Esophagus squamous epithelium (tissue), 5 donors: Measurements from ENCODE around the gene SPN. TPM values are rescaled to one million over a fixed set of nuclear protein-coding genes. Genes with fewer than 3 reads are reported as not detected.

ENCODE experiments used
- DNase-seq: peaks from one replicate; lab custom pipeline; 2025; lab: John Stamatoyannopoulos, UW
- H3K27ac ChIP-seq, 4 donors: fragments of 200-600 bp; sonication (generic); one replicate each; pipeline ENCODE4 v1.5.1; 2016 to 2019; ENCODE audit warnings: mild to moderate bottlenecking in 1 of 4
- H3K27me3 ChIP-seq, 4 donors: fragments of 200-600 bp; sonication (generic); 1 replicate in 3 of 4; 2 replicates in 1 of 4; pipeline versions ENCODE4 v1.5.1 to v1.6.0; 2017 to 2021; ENCODE audit warnings: antibody characterized with exemption in 1 of 4
- H3K36me3 ChIP-seq, 3 donors: fragments of 200-600 bp; sonication (generic); one replicate each; pipeline ENCODE4 v1.5.1; 2016 to 2019
- H3K4me1 ChIP-seq, 3 donors: fragments of 200-600 bp; sonication (generic); one replicate each; pipeline ENCODE4 v1.5.1; 2017 to 2019
- H3K4me3 ChIP-seq, 4 donors: fragments of 200-600 bp; sonication (generic); 1 replicate in 3 of 4; 2 replicates in 1 of 4; pipeline ENCODE4 v1.5.1; 2016 to 2019; ENCODE audit warnings: mild to moderate bottlenecking in 2 of 4, moderate library complexity in 1 of 4
- H3K9me3 ChIP-seq, 3 donors: fragments of 200-600 bp; sonication (generic); one replicate each; pipeline ENCODE4 v1.5.1; 2016 to 2019
- POLR2A ChIP-seq, 4 donors: fragments of 450-650 bp; IDR thresholded peaks; one replicate each; pipeline ENCODE4 v1.6.1; 2017; ENCODE audit warnings: antibody characterized with exemption in 4 of 4, mild to moderate bottlenecking in 4 of 4, moderate library complexity in 3 of 4
- WGBS, 2 donors: methylation state at CpG; one replicate each; pipeline ENCODE4 v1.1.5; 2018; 5-methylcytosine and 5-hydroxymethylcytosine counted together
- intact Hi-C: fragments of 100-400 bp; cut with DNase I; formaldehyde crosslinking; loops from one replicate; pipeline ENCODE4 v1.15.0; 2022
- total RNA-seq, 4 donors: library from RNA; depleted of rRNA; stranded (reverse); fragments of >200 nt; gene quantifications; one replicate each; pipeline ENCODE4 v1.1.0, GENCODE V29; 2016
- TF ChIP-seq, protein P1 (sequence below), 6 experiments: fragments of 450-650 bp in 4 of 6; fragments of 200-600 bp in 2 of 6; sonication (generic) in 2 of 6; IDR thresholded peaks; one replicate each; pipeline ENCODE4 v1.5.1; 2016 to 2019; ENCODE audit warnings: antibody characterized with exemption in 6 of 6, mild to moderate bottlenecking in 4 of 6, moderate library complexity in 4 of 6
- donor health status: DM: yes; HTN: yes; CAD: no.

The SPN gene
- total RNA-seq, 4 donors from 2014 or later = 1.3 to 4.2 (median 2.8) TPM

DNA sequence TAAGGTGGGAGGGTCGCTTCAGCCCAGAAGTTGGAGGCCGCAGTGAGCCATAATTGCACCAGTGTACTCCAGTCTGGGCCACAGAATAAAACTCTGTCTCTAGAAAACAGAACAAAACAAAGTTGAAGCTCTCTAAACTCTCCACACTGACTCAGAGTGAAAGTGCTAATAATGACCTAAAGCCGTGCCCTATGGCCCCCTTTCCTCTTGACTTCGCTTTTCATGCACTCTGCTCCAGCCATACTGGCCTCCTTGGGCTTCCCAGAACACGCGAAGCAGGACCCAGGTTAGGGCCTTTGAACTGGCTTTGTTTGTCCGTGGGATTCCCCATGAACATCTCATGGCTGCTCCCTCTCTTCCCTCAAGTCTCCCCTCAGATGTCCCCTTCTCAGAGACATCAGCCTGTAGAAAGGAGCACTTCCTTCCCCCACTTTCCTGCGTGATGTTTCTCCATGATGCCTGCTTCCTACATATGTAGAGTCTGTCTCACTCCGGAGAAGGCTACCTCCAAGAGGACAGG is 18.6 kb upstream of the SPN start:
- DNase-seq = no peak
- H3K27ac ChIP-seq = no peak overlapping the region
- no peaks in the 10 kb centered on the region for H3K4me1 ChIP-seq
- no peaks in the 10 kb centered on the region for H3K27me3 ChIP-seq
- no peak overlapping the region for H3K4me3 ChIP-seq
- 71 to 85% methylated on average over 7 to 9 of the region's 9 CpGs for WGBS, 2 donors
- H3K36me3 ChIP-seq = no peaks in the 10 kb centered on the region
- no peaks in the 10 kb centered on the region for H3K9me3 ChIP-seq
- intact Hi-C loops = no loop called here
- TF ChIP-seq, protein P1, sequence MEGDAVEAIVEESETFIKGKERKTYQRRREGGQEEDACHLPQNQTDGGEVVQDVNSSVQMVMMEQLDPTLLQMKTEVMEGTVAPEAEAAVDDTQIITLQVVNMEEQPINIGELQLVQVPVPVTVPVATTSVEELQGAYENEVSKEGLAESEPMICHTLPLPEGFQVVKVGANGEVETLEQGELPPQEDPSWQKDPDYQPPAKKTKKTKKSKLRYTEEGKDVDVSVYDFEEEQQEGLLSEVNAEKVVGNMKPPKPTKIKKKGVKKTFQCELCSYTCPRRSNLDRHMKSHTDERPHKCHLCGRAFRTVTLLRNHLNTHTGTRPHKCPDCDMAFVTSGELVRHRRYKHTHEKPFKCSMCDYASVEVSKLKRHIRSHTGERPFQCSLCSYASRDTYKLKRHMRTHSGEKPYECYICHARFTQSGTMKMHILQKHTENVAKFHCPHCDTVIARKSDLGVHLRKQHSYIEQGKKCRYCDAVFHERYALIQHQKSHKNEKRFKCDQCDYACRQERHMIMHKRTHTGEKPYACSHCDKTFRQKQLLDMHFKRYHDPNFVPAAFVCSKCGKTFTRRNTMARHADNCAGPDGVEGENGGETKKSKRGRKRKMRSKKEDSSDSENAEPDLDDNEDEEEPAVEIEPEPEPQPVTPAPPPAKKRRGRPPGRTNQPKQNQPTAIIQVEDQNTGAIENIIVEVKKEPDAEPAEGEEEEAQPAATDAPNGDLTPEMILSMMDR (IDR thresholded peaks at IDR 0.05) = no peak
- no peak for TF ChIP-seq POLR2A (IDR thresholded peaks at IDR 0.05)

DNA sequence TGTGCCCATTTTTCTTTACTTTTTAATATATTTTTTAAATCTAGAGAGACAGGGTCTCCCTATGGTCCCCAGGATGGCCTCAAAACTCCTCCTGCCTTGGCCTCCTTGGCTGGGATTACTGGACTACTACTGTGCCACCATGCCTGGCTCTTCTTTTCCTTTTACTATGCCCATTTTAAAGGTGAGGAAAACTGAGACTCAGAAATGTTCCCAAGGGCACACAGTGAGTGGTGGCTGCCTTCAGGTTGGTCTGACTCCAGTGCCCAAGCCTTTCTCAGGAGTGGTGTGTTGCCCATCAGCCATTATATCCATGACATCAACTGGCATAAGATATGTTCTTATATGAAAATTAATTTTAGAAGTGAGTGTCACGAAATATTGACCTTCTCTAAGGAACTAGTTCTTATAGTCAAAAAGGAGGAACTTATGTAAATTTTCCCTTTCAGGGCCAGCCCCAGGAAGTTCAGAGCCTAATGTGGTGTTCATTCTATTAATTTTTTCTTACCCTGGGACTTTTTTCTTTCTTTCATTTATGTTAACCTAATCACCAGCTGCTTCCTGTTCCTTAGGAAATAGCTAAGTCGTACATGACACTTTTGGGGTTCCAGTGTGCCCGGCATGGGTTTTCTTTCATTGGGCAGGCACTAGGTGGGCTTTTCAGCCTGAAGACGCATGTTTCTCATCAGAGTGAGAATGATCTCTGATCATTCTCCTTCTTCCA is 17.9 kb upstream of the SPN start:
- TF ChIP-seq, protein P1 (IDR thresholded peaks at IDR 0.05) = no peak
- no peak for TF ChIP-seq POLR2A (IDR thresholded peaks at IDR 0.05)
- DNase-seq = no peak
- Histone ChIP-seq H3K36me3 (no peaks in the 10 kb centered on the region), H3K9me3 (no peaks in the 10 kb centered on the region), H3K27ac (no peak overlapping the region), H3K4me1 (no peaks in the 10 kb centered on the region), H3K4me3 (no peak overlapping the region), H3K27me3 (no peaks in the 10 kb centered on the region)
- intact Hi-C loops = no loop called here
- WGBS, 2 donors = 53 to 83% methylated on average over 4 of the region's 4 CpGs

DNA sequence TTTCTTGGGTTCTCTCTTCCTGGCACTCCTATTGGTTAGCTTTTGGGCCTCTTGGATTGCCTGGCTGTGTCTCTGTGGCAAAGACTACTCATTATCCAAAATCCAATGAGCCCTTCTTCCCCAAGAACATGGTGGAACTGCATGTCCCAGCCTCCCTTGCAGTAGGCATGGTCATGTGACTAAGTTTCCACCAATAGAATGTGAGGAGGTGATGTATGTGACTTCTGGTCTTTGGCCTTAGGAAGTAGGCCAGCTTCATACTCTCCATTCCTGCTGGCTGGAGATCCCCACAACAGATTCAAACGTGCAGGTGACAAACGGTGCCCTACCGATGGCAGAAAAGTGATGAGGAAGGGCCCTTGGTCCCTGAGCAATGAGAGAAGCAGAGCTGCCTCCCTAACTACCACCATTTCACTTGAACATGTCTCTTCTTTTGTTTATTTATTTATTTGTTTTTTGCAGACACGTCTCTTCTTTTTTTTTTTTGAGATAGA is 17.3 kb upstream of the SPN start:
- H3K4me1 ChIP-seq = no peaks in the 10 kb centered on the region
- no peak for TF ChIP-seq POLR2A (IDR thresholded peaks at IDR 0.05)
- TF ChIP-seq, protein P1 (IDR thresholded peaks at IDR 0.05) = no peak
- no peaks in the 10 kb centered on the region for H3K36me3 ChIP-seq
- H3K9me3 ChIP-seq = no peaks in the 10 kb centered on the region
- intact Hi-C loops = no loop called here
- DNase-seq = no peak
- WGBS, 2 donors = 70 to 74% methylated on average over 4 of the region's 4 CpGs
- H3K27ac ChIP-seq = no peak overlapping the region
- no peak overlapping the region for H3K4me3 ChIP-seq
- no peaks in the 10 kb centered on the region for H3K27me3 ChIP-seq

DNA sequence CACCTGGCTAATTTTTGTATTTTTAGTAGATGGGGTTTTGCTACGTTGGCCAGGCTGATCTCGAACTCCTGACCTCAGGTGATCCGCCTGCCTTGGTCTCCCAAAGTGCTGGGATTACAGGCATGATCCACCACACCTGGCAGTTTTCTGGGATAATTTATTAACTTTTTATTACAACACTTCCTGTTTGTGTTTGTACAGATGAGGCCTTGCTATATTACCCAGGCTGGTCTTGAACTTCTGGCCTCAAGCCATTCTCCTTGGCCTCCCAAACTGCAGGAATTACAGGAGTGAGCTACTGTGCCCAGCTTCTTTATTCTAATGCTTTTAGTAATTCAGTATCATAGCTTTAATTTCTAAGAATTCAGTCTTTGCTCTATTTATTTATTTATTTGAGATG is 16.1 kb upstream of the SPN start:
- no peaks in the 10 kb centered on the region for H3K9me3 ChIP-seq
- no peak for DNase-seq
- WGBS, 2 donors = 85 to 88% methylated on average over 2 to 3 of the region's 3 CpGs
- no peak overlapping the region for H3K27ac ChIP-seq
- TF ChIP-seq, protein P1 (IDR thresholded peaks at IDR 0.05) = no peak
- no peak for TF ChIP-seq POLR2A (IDR thresholded peaks at IDR 0.05)
- H3K4me1 ChIP-seq = no peaks in the 10 kb centered on the region
- no peak overlapping the region for H3K4me3 ChIP-seq
- intact Hi-C loops = no loop called here
- H3K27me3 ChIP-seq = no peaks in the 10 kb centered on the region
- H3K36me3 ChIP-seq = no peaks in the 10 kb centered on the region
